Small intestine (tissue), 16 donors: ENCODE results near the gene CSNK2A3. TPM values are rescaled to one million over a fixed set of nuclear protein-coding genes. Genes with fewer than 3 reads are reported as not detected.
A peak's percentile ranks its signal among the peaks of the same experiment; 100 is the strongest.
"Not testable (repeated sequence)": the region's sequence is repeated elsewhere in the genome, so short reads cannot be mapped to it uniquely, and the experiment has no call there.

ENCODE experiments used
- DNase-seq, 2 donors: peaks; one replicate each; pipeline versions ENCODE4 v3.0.0 to v3.0.0-alpha.2; 2013
- FAIRE-seq: peaks from 2 replicates; lab custom pipeline; 2012; peaks lifted over from hg19 to GRCh38; lab: Jason Lieb, UNC
- H3K27ac ChIP-seq, 3 donors: one replicate each; pipeline ENCODE4 v1.5.1; 2013; ENCODE audit warnings: low read length in 2 of 3, mild to moderate bottlenecking in 2 of 3, control low read depth in 1 of 3, inconsistent platforms in 1 of 3, low read depth in 1 of 3, moderate library complexity in 1 of 3
- H3K27me3 ChIP-seq, 3 donors: one replicate each; pipeline ENCODE4 v1.6.1; 2013; ENCODE audit warnings: low read length in 3 of 3, inconsistent platforms in 1 of 3; ENCODE audit not compliant: control insufficient read depth in 3 of 3, insufficient read depth in 3 of 3
- H3K36me3 ChIP-seq, 3 donors: one replicate each; pipeline ENCODE4 v1.6.1; 2013; ENCODE audit warnings: low read length in 3 of 3, inconsistent platforms in 1 of 3, low read depth in 1 of 3, mild to moderate bottlenecking in 1 of 3, moderate library complexity in 1 of 3; ENCODE audit not compliant: control insufficient read depth in 3 of 3, insufficient read depth in 2 of 3
- H3K4me1 ChIP-seq, 3 donors: one replicate each; pipeline ENCODE4 v1.6.1; 2013; ENCODE audit warnings: low read length in 2 of 3, inconsistent platforms in 1 of 3, low read depth in 1 of 3, mild to moderate bottlenecking in 1 of 3, moderate library complexity in 1 of 3; ENCODE audit not compliant: control insufficient read depth in 3 of 3, insufficient read depth in 2 of 3
- H3K4me3 ChIP-seq, 3 donors: one replicate each; pipeline ENCODE4 v1.5.1; 2013; ENCODE audit warnings: low read length in 3 of 3, control low read depth in 1 of 3, inconsistent platforms in 1 of 3, low read depth in 1 of 3, mild to moderate bottlenecking in 1 of 3, moderate library complexity in 1 of 3
- H3K9me3 ChIP-seq, 2 donors: one replicate each; pipeline ENCODE4 v1.6.1; 2013; ENCODE audit warnings: low read depth in 1 of 2, low read length in 1 of 2; ENCODE audit not compliant: control insufficient read depth in 2 of 2, insufficient read depth in 1 of 2
- WGBS, 3 donors: extraction: QIAGEN DNeasy Blood & Tissue Kit; methylation state at CpG; one replicate each; pipeline ENCODE4 v1.1.7; 2013; 5-methylcytosine and 5-hydroxymethylcytosine counted together
- long read RNA-seq, 10 donors: transcript quantifications; one replicate each; lab custom pipeline, GENCODE V29; 2026
- polyA plus RNA-seq, 4 donors: library from polyadenylated mRNA; stranded (reverse) in 3 of 4; unstranded in 1 of 4; fragments of 200-250 nt in 3 of 4; fragments of 120-200 nt in 1 of 4; gene quantifications; one replicate each; pipeline versions ENCODE4 v1.2.1 to v1.2.3, GENCODE V29; 2013
- donor health status: healthy with polysubstance abuse.
- donor health status: control.
- donor health status: control.
- donor health status: Bipolar disorder and iron deficiency.
- donor health status: healthy.

Gene CSNK2A3
- 1 to 10 TPM in 2 of 4 donors, under 1 TPM in 2; 0.51 to 2.8 (median 1.0) TPM for polyA plus RNA-seq
- long read RNA-seq, donor 1, transcript CSNK2A3-201 (1 exons, 1,416 nt), result major isoform, 6 of 6 reads
- long read RNA-seq, donor 1, partial matches to known transcripts, result 0 of 6 reads
- long read RNA-seq, donor 1, other reads (novel, unspliced or antisense), result 0 of 6 reads
- long read RNA-seq, donor 2, partial matches to known transcripts, result 0 of 1 reads
- long read RNA-seq, donor 2, other reads (novel, unspliced or antisense), result 0 of 1 reads
- long read RNA-seq, donor 3, transcript CSNK2A3-201 (1 exons, 1,416 nt), result major isoform, 7 of 7 reads
- long read RNA-seq, donor 3, partial matches to known transcripts, result 0 of 7 reads
- long read RNA-seq, donor 3, other reads (novel, unspliced or antisense), result 0 of 7 reads
- long read RNA-seq, donor 4, result 0 reads
- long read RNA-seq, donor 5, partial matches to known transcripts, result 0 of 1 reads
- long read RNA-seq, donor 5, other reads (novel, unspliced or antisense), result 0 of 1 reads
- long read RNA-seq, donor 6, partial matches to known transcripts, result 0 of 2 reads
- long read RNA-seq, donor 6, other reads (novel, unspliced or antisense), result 0 of 2 reads
- long read RNA-seq, donor 7, result 0 reads
- long read RNA-seq, donor 8, partial matches to known transcripts, result 0 of 1 reads
- long read RNA-seq, donor 8, other reads (novel, unspliced or antisense), result 0 of 1 reads
- long read RNA-seq, donor 9, partial matches to known transcripts, result 0 of 2 reads
- long read RNA-seq, donor 9, other reads (novel, unspliced or antisense), result 0 of 2 reads
- long read RNA-seq, donor 10, transcript CSNK2A3-201 (1 exons, 1,416 nt), result major isoform, 5 of 5 reads
- long read RNA-seq, donor 10, partial matches to known transcripts, result 0 of 5 reads
- long read RNA-seq, donor 10, other reads (novel, unspliced or antisense), result 0 of 5 reads

DNA sequence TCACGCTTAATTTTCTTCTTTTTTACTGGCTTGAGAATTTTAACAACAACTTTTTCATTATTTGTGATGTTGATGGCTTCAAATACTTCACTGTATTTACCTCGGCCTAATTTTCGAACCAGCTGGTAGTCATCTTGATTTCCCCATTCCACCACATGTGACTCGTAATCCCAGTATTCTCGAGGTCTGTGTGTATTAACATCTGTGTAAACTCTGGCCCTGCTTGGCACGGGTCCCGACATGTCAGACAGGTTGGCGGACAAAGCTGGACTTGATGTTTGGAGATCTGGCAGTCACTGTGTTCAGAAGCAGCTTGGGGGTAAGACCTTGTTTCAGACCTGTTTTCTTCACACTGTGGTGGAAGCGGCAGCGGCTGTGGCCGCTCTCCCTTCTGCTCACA lies at the start of gene CSNK2A3:
TSS of gene CSNK2A3 (minus strand) at position 373 of the 400 bp plus-strand sequence. CDS start at position 242, 131 bp downstream.
- not testable (repeated sequence) for H3K4me3 ChIP-seq, DNase-seq, H3K36me3 ChIP-seq, H3K27ac ChIP-seq, H3K27me3 ChIP-seq, H3K9me3 ChIP-seq, H3K4me1 ChIP-seq, FAIRE-seq
- WGBS, 3 donors, result 76 to 82% (median 79%) methylated on average over 10 to 11 of the region's 11 CpGs

- H3K4me1 ChIP-seq, result no peaks in the 10 kb centered on the region
- 53 to 54% (median 54%) methylated on average over 3 of the region's 3 CpGs for WGBS, 3 donors
- H3K36me3 ChIP-seq, result no peaks in the 10 kb centered on the region
- no peak for FAIRE-seq
- peaks cover 0 to 23% (median 6%) of the 10 kb centered on the region in 3 donors for H3K27me3 ChIP-seq
- DNase-seq, result no peak
- no peak overlapping the region for H3K4me3 ChIP-seq
- H3K27ac ChIP-seq, result no peak overlapping the region
- no peaks in the 10 kb centered on the region for H3K9me3 ChIP-seq
These were observed 49.0 kb upstream of the CSNK2A3 start for GRCh38 chr11:11401960-11402535.

DNA sequence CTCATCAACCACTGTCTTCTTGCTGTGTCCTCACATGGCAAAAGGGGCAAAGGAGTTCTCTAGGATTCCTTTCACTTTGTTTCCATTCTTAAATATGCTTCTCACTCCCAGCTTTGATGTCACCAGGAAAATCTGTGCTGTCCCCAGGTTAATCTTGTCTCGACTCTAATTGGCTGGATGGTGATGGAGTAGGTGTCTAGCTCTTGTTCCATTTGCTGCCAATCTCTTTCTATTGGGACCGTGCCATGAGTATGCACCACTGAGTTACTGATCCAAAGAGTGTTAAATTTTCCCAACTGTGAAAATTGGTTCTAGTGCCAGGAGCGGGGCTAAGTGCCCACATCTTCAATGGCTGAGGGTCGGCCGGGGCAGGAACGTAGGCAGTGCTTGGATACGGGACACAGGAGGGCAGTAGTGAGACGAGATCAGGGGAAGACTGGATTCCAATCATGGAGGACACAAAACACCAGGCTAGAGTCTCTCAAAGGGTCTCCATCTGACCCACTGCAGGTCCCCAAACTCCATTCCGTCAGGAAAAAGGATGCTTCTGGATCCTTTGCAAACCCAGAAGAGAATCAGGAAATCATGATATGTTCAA lies 47.7 kb upstream of the CSNK2A3 start:
- Histone ChIP-seq H3K9me3 (no peaks in the 10 kb centered on the region), H3K4me1 (no peaks in the 10 kb centered on the region), H3K36me3 (no peaks in the 10 kb centered on the region), H3K27me3 (peaks cover 0 to 23% (median 6%) of the 10 kb centered on the region in 3 donors), H3K27ac (no peak overlapping the region), H3K4me3 (no peak overlapping the region)
- DNase-seq (peak; percentile 8 to 23), FAIRE-seq (no peak)
- 69 to 80% (median 69%) methylated on average over 9 of the region's 9 CpGs for WGBS, 3 donors

DNA sequence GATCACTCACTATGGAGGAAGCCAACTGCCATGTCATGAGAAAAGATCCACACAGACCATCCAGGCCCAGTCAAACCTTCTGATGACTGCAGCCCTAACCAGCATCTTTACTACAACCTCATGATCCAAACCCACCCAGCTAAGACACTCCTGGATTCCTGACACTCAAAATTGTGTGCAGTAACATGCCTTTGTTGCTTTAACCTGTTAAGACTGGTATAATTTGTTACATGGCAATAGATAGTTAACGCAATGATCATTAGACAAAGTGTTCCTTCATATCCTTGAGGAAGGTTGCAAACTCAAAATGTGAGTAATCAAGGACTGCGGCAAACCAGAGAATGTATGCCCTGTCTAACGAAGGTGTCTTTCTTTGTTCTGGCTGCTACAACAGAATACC lies 47.1 kb upstream of the CSNK2A3 start:
- no peaks in the 10 kb centered on the region for H3K4me1 ChIP-seq
- no peak for FAIRE-seq
- H3K27me3 ChIP-seq, result peaks cover 0 to 25% (median 6%) of the 10 kb centered on the region in 3 donors
- WGBS, 3 donors, result 85 to 96% (median 92%) methylated on average over 3 of the region's 3 CpGs
- no peak overlapping the region for H3K27ac ChIP-seq
- no peak overlapping the region for H3K4me3 ChIP-seq
- H3K36me3 ChIP-seq, result no peaks in the 10 kb centered on the region
- no peak for DNase-seq
- H3K9me3 ChIP-seq, result no peaks in the 10 kb centered on the region

GRCh38 chr11:11397781-11398180 lies 44.7 kb upstream of the CSNK2A3 start:
- peaks cover 0 to 17% (median 0%) of the 10 kb centered on the region in 3 donors for H3K27me3 ChIP-seq
- H3K4me1 ChIP-seq, result no peaks in the 10 kb centered on the region
- no peak for DNase-seq
- 89 to 93% (median 93%) methylated on average over 3 of the region's 3 CpGs for WGBS, 3 donors
- no peak overlapping the region for H3K27ac ChIP-seq
- no peak overlapping the region for H3K4me3 ChIP-seq
- no peaks in the 10 kb centered on the region for H3K36me3 ChIP-seq
- no peak for FAIRE-seq
- H3K9me3 ChIP-seq, result no peaks in the 10 kb centered on the region

DNA sequence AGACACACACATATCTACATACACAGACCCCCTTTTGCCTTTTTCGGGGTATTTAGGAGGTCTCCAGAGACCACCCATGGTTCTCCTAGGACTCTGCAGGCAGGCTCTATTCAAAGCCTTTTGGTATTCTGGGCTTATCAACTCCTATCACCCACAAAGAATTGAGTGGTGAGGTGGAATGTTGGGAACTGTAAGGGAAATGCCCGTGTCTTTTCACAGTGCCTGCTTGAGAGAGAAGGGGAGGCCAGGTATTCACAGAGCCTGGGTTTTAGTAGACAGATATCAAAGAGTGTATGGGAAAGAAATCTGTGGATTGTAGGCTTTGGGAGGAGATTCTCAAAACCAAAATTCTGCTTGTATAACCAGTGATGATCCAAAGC lies 44.0 kb upstream of the CSNK2A3 start:
- Histone ChIP-seq H3K27me3 (peaks cover 0 to 14% (median 0%) of the 10 kb centered on the region in 3 donors), H3K4me1 (no peaks in the 10 kb centered on the region), H3K36me3 (no peaks in the 10 kb centered on the region), H3K27ac (no peak overlapping the region), H3K9me3 (no peaks in the 10 kb centered on the region), H3K4me3 (no peak overlapping the region)
- FAIRE-seq (no peak), DNase-seq (no peak)
- WGBS, 3 donors, result 59 to 71% (median 60%) methylated on average over 2 of the region's 2 CpGs

GRCh38 chr11:11396301-11397035 lies 43.4 kb upstream of the CSNK2A3 start:
- FAIRE-seq, result no peak

More at GRCh38 chr11:11396301-11397035, 43.4 kb upstream of the CSNK2A3 start:
- H3K27ac ChIP-seq, result peak overlapping the region in 1 of 3 donors; percentile 38
- no peaks in the 10 kb centered on the region for H3K9me3 ChIP-seq
- no peaks in the 10 kb centered on the region for H3K36me3 ChIP-seq
- no peak for DNase-seq
- peaks cover 0 to 14% (median 0%) of the 10 kb centered on the region in 3 donors for H3K27me3 ChIP-seq
- no peak overlapping the region for H3K4me3 ChIP-seq
- WGBS, 3 donors, result 50 to 70% (median 60%) methylated on average over 11 of the region's 11 CpGs
- H3K4me1 ChIP-seq, result no peaks in the 10 kb centered on the region
